T-helper 2 cell (primary cell): Measurements from ENCODE around the gene LPAR1.

Experiments used
- DNase-seq, 5 experiments: peaks; one replicate each; pipeline versions ENCODE4 v3.0.0 to v3.0.0-alpha.2; 2012 to 2022

LPAR1 gene

DNA sequence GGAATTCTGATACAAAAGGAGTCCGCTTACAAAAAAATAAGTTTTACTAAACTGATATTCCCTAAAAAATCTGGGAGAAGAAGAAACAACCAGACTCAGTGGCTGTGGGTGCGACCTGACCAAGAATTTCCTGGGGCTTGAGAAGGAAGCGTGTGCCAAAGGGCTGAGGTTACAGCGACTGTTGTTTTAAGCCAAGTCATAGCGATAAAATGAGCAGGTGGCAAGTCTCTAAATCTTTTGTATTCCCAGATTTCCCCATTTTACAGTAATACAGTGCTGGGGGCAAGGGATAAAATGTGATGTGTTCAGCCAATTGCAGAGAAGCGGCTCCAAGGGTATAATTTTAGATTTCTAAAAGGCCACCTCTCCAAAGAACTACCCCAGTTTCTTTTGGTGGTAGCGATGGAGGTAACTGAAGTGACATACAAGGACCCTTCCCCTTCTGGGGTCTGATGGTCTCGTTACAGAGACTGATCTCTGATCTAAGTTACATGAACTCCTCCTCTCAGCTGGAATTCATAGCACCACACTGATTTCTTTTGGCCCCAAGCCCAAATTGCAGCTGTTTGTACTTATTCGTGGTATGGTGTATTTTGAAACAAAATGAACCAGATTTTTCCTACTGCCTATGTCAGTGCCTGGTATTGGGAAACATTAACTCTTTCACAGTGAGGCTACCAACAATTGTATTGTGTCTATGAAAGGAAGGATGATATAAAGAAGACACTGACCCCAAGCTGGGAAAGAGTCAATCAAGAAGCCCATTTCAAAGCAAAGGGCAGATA is 41.6 kb downstream of the LPAR1 start:
- no peak for DNase-seq

DNA sequence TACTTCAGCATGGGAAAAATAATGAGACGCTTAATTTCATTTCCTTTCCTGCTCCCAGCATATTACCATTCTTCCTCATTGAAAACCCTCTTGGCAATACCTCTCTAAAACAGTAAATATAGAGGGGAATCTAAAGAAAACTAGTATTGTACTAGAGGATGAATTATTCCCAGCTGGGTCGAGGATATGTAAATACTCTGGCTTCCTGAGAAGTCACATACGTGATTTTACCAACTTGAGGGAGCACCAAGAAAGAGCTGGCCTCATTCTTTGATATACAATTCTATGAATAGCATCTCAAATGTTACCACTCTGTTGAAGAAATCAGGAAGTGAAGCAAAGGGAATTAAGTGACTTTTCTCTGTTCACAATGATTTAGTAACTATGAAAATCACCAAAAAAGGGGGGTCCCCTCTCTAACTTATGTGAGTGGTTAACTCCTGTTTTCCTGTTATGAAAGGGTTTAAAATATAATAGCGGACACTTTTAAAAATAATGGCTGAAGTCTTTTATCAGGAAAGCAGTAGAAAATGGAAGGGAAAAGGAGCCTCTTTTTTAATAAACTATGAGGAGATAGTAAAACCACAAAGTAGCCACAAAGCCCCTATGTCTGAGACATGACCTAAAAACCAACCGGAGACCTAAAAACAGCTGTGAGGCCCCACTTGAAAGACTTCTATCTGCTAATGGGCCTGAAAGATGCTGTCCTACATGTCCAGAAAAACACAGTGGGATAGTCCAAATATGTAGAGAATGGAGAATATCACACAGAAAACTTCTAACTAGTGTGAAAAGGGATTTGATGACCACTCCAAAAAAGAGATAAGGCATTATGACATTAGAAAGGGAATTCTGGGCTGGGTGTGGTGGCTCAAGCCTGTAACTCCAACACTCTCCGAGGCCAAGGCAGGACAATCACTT is 42.6 kb downstream of the LPAR1 start:
- DNase-seq: no peak

DNA sequence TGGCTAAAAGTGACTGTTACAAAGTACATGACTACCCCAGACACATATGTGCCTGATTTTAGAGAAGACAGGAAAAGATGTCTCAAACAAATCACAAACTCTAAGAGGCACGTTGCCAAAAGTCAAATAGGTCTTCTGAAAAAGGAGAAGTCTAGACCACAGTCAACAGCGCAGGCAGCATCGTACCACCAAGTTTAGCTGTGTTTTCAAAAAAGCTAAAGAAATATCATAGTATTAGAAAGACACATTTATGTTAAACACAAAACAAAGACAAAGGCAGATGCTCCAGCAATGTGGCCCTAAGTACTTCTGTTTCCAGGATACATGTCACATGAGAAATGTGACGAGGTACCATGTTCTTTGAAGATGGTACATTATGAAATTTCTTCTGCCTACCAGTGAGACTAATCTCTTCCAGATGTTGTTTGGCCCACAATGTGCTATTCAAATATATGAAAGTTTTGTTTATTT is 43.5 kb downstream of the LPAR1 start:
- no peak for DNase-seq

DNA sequence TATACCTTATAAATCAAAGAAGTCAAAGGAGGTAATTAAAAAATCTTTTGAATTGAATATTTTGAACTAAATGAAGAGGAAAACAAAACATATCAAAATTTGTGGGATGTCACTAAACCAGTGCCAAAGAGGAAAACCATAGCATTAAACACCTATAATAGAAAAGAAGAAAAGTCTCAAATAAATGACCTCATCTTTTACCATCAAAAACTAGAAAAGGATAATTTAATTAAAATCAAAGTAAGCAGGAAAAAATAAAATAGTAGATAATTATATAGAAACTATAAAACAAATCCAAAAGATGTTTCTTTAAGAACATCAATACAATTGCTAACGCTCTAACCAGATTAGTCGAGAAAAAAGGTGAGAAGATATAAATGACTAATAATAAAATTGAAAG is 47.8 kb downstream of the LPAR1 start:
- DNase-seq: no peak

DNA sequence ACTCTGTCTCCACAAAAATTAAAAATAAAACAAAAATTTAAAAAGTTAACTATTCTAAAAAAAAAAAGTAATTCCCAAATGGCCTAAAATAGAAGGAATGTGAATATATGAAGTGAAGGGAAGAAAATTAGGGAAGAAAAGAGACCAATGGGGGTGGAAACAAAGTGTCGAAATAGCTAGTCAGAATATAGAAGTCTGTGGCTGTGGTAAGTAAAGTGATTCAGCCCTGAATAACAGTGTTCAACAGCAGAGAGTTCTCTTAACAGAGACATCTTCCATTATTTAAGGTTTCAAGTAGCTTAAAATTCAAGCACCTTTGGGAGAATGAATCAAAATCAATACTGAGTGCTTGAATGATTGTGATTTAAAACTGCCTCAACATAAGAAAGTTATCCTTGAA is 51.7 kb downstream of the LPAR1 start:
- DNase-seq: no peak

DNA sequence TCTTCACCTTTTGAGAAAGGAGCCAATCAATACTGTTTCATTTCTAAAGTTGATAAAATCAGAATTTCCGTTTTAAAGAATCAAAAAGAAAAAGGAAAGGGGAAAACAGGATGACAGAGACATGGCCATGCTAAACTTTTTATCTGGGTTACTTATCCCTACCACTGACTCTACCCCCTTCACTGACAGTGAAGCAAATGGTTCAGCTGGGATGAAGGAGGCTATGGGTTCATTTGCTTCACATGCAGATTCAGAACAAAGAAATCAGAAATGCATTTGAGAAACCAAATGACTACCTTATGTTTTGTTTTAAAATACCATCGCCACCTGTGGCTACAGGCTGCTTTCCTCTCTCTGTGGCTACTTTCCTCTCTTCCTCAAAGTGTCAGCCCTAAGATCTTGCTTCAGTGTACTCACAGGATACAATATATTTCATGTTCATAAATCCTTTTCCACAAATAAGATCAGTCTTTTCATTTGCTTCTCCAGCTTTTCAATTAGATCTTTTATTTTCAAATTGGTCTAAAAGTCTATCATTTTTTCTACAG is 53.3 kb downstream of the LPAR1 start:
- no peak for DNase-seq

DNA sequence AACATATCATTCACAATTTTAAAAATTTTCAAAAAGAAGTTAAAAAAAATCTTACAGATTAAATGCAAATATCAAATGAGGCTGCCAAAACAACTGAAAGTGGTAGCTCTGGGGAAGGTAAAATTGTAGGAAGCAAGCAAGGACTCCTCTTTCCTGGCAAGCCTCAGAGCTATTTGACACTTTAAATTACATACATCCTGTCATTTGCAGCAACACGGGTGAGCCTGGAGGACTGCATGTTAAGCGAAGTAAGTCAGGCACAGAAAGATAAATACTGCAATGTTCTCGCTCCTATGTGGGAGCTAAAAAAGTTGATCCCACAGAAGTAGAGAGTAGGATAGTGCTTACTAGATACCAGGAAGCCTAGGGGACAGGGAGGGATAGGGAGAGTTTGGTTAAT is 58.0 kb downstream of the LPAR1 start:
- no peak for DNase-seq

DNA sequence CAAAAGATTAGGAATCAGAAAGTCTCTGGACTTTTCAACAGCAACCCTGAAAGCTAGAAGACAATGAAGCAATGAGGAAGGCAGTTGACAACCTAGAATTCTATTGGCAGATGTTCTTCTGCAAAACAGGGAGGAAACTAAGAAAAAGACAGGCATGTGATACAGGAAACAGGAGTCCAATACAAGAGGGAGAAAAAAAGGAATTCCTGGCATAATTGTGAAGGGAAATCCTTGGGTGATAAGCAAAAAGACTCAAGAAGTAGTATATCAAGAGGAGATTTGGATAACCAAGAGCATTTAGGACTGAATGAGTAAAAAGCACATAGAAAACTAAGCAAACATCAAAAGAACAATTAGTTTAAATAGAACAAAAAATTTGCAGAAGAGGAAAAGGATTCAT is 58.6 kb downstream of the LPAR1 start:
- DNase-seq: no peak

DNA sequence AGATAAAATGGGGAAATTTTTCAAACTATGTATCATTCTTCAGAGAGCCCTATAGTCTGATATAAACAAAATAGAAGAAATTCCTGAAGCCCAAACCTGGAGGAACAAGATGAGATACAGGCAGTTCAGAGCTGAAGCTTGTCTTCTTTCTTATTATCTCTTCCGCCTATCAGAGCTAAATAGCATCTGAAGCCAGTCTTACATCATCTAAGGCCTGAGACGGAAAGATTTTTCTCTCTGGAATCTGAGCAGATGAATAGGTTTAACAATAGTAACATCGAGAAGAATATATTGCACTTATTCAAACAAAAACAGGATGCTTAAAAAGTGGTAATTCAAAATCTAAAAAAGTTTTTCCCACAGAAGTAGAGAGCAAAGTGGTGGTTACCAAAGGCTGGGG is 59.8 kb downstream of the LPAR1 start:
- DNase-seq: no peak

DNA sequence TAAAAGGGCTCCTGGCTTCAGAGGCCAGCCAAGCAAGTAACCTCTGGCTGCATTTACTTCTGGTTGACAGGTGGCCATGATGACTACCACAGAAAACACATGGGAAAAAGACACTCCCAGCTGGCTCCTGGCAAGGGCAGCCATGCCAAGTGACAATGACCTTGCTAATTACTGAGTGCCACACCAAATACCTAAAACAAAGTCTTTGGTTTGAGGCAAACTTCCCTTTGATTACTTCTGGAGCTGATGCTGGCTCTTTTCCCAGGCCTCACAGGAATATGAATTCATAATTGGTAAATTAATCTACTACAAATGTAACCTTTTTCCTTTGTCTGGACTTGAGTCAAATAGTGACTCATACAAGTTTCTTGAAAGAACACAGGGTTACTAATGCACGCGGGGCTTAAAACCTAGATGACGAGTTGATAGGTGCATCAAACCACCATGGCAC is 61.0 kb downstream of the LPAR1 start:
- no peak for DNase-seq

DNA sequence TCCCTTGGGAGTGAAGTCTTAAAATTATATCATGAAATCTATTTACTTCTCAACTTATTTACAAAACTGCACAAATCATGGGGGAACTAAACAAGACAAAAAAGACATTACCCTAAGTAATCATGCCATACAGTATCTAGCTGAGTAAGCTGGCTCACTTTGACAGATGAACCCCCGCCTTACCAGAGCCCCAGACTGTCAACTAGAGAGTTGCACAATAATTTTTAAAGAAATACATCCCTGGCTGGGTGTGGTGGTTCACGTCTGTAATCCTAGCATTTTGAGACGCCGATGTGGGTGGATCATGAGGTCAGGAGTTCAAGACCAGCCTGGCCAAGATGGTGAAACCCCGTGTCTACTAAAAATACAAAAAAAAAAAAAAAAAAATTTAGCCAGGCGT is 62.3 kb downstream of the LPAR1 start:
- no peak for DNase-seq

DNA sequence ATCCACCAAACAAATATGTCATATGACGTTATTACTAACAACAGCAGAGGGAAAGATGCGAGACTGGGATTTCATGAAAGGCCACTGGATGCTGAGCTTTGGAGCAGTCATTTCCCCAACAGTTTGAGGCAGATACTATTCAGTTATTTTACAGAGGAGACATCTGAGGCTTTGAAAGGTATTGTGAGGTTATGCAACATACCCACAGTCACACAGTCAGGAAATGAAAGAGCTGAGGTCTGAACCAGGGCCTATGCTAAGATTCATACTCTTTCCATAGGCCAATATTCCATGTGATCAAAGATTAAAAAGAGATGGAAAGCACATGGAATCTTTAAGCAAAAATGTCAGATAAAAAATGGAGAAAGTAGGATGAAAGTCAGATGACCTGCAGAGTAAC is 63.0 kb downstream of the LPAR1 start:
- no peak for DNase-seq

DNA sequence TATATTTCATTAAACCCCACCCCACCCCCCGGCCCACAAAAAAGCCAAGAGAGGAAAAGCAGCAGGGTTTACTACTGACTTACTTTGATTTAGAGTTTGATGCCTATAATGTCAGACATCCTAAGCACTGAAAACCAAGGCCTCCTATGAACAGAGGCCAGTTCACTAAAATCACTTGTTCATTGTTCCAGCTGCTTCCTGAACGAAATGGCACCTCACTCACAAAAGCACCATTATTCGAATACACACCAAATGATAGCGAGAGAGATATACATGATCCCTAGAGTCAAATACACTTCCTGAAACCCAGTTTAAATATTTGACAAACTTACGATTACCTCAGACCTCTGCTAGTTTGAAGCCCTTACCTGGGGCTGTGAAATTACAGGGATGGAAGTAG is 66.6 kb downstream of the LPAR1 start:
- DNase-seq: no peak

DNA sequence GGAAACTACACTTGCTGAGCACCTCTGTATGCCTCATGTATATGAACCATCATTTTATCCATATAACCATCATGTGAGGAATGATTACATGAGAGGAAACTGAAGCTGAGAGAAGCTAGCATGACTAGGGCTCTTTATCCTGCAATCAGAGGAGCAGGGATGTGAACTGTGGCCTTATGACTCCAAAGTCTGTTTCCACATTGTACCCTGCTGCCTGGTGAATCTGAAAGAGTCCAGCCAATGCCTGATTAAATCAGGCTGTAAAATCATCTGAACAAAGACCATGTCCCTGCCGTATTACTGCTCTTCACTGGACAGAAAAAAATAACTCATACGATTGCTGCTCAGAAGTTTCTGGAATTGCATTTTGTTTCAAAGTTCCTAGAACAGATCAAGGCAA is 67.0 kb downstream of the LPAR1 start:
- DNase-seq: no peak

DNA sequence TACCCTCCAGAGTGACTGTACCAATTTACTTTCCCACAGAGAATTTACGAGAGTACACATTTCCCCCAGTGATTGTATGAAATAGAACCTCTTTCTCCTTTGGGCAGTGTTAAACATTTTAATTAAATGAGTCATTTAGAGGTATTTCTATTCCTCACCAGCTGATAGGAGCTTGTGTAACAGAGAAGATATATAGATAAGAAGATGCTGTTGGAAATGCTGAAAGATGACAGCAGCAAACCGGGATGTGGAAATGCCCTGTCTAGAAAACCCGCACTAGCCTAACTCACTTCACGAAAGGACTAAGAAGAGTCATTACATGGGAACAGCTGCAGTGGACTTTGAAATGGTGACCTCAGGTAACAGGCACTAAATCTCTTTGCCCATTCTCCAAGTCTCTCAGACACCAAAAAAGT is 68.3 kb downstream of the LPAR1 start:
- DNase-seq: no peak

DNA sequence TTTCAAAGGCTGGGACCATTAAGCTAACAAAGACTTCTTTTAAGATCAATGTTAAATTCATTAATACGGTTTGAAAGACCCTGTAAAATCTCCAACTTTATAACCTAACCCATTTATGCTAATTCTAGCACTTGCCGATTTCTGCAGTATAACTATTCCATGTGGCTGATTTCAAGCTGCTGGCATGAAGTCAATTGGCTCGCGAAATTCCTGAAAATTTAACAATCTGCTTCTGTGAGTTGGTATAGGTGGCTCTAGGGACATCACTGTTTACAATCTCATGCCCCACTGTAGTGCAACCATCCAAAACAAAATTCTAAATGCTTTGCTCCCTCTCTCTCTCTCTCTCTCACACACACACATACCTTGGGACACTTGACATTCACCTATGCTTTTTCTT is 70.2 kb downstream of the LPAR1 start:
- no peak for DNase-seq

DNA sequence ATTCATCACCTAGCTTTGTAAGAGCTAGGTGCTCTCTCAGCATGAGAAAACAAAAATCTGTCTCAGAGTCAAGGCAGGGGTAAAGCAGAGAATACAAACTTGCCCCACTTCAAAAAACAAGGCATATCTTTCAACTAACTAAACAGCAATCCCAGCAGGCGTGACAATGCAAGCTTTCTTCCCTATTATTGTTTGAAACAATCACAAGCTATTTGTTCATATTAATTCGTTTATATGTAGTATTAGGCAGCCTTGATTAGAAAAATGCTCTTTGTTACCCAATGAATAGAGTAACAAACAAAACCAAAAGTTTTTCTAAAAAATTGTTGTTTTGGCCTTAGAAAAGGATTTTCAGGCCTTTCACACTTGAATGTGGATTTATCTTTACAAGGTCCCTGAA is 71.1 kb downstream of the LPAR1 start:
- DNase-seq: no peak

DNA sequence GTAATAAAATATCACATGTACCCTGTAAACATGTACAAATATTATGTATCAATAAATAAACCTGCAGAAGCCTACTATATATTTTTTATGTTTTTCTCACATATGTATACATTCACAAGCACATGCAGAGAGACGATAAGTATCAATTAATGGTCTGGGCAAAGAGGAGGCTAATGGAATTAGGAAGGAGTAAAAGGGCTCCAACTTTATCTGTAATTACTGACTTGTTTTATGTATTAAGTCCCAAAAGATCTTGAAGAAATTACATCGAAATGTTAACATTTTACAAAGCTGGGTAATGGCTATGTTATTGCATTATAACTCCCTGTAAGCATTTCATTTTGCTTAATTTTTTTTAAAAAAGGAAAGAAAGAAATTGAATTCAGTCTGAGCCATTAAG is 78.0 kb downstream of the LPAR1 start:
- DNase-seq: no peak

DNA sequence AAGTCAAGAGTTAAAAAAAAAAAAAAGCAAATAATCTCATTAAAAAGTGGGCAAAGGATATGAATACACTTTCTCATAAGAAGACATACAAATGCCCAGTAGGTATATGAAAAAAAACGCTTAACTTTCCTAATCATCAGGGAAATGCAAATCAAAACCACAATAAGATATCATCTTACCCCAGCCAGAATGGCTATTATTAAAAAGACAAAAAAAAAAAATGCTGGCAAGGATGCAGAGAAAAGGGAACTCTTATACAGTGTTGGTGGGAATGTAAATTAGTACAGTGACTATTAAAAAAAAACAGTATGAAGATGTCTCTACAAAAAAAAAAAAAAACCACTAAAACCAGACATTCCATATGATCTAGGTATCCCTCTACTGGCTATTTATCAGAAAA is 79.4 kb downstream of the LPAR1 start:
- no peak for DNase-seq

DNA sequence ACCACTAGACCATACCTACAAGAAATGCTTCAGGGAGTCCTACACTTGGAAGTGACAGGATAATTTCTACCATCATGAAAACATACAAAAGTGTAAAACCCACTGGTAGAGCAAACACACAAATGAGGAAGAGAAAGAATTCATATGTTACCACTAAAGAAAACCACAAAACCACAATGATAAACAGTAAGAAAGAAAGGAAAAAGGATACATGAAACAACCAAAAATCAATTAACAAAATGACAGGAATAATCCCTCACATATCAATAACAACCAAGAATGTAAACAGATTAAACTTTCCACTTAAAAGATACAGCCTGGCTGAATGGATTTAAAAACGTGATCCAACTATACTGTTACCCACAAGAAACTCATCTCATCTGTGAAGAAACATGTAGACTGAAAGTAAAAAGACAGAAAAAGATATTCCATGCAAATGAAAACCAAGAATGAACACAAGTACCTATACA is 83.4 kb downstream of the LPAR1 start:
- no peak for DNase-seq

DNA sequence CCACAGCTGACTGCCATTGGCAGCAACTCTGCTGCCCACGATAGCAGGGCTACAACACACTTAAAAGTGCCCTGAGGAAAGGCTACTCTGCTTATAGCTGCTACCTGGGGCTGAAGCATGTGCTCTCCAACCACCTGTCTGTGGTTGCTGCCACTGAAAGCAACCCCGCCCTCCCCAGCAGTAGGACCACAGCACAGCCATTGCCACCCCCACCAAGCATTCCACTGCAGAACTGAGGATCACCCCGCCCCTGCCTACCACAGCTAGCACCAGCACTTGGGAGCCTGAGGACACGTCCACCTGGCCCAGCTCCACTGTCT is 85.8 kb downstream of the LPAR1 start:
- DNase-seq: no peak

DNA sequence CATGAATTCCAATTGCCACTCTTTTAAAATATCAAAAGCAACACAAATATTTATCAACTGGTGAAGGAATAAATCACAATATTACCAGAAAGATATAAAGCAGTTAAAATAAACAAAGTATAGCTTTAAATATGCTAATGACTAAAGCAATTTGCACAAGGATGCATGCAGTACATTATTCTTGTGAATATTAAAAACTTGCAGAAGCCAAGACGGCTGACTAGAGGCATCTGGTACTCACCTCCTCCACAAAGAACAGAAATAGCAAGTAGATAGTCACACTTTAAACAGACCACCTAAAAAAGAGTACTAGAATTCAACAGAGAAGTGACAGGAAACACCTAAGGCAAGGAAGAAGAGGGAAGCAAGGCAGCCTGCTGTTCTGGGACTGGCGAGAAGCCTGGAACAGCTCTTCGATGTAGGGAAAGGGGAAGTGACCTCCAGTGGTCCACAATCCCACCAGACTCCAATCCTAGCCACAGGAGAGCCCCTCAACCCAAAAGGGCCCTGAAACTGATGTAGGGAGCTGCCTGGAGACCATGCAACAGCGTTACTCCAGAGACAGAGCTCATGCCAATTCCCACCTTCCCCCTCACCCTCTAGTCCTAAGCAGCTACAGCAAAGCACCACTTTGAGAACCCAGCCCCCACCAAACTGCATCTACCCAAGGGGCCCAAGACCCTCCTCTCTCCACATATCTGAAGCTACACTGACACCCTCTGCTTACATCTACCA is 86.3 kb downstream of the LPAR1 start:
- no peak for DNase-seq

DNA sequence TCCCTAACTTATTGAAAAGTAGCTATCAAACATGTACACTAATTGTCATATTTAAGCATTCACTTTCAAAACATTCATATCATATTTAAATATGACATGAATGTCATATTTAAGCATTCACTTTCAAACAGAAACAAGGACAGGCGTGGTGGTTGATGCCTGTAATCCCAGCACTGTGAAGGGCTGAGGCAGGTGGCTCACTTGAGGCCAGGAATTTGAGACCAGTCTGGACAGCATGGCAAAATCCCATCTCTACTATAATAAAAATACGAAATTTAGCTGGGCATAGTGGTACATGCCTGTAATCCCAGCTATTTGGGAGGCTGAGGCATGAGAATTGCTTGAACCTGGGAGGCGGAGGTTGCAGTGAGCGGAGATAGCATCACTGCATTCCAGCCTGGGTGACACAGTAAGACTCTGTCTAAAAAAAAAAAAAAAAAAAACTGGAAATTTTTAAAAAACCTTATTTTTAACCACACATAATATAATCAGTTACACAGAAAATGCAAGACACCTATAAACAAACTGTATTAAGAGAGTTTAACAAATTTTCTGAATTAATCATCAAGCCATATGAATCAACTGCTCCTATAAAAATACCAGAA is 88.1 kb downstream of the LPAR1 start:
- no peak for DNase-seq
